Testis (tissue), 2 donors: Measurements from ENCODE around the gene DDC.

Source experiments
- CTCF ChIP-seq, 3 experiments: fragments of 450-650 bp in 2 of 3; fragments of 200-600 bp in 1 of 3; sonication (generic) in 1 of 3; IDR thresholded peaks; one replicate each; pipeline ENCODE4 v1.5.1; 2016 to 2019; ENCODE audit warnings: antibody characterized with exemption in 3 of 3, mild to moderate bottlenecking in 2 of 3, moderate library complexity in 1 of 3
- POLR2A ChIP-seq: fragments of 450-650 bp; IDR thresholded peaks from one replicate; pipeline ENCODE4 v1.6.1; 2017; ENCODE audit warnings: antibody characterized with exemption, mild to moderate bottlenecking, moderate library complexity

DNA sequence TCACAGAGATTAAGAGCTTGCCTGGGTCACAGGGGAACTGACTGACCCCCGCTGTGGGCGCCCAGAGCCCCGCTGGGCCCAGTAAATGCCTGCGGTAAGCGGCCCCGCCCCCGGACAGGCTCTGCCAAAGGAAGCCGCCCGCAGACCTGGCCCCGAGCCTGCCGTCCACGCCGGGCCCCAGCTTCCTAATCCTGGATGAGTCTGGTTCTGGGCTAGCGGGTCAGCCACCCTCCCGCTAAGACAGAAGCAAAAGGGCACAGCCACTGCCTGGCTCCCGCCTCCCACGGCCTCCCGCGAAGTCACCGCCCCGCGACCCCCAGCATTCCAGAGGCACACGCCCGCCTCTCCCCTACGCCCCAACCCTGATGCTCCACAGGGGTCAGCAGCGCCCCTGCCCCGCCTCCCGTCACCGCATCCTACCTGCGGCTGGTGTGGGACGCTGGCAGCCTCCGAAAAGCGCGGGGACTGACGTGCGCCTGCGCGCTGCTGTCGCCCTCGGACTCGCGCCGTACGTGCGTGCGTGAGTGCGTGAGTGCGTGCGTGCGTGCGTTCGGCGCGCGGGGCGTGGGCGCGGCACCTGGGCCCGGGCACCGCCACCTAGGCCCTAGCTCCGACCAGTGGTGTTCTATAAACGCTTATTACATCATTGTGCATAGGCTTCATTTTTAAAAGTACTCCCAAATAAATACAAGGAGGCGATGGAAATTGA is 115.2 kb downstream of the DDC start, which contains the start of gene FIGNL1:
- TF ChIP-seq CTCF (IDR thresholded peaks at IDR 0.05) (no peak), POLR2A (no peak)
